H1 (cell line): ENCODE data around the gene EPS8. TPM values are rescaled to one million over a fixed set of nuclear protein-coding genes. Genes with fewer than 3 reads are reported as not detected.

Source experiments
- ASH2L ChIP-seq: fragments of 200-600, 300-600 bp; sonication (generic); IDR thresholded peaks from one replicate; pipeline ENCODE4 v1.7.1; 2017; ENCODE audit warnings: low read length
- CHD1 ChIP-seq: IDR thresholded peaks from 2 replicates; pipeline ENCODE4 v1.6.1; 2012; ENCODE audit warnings: low read depth, low read length, improper control_type of control experiment
- CHD2 ChIP-seq: IDR thresholded peaks from 2 replicates; pipeline ENCODE4 v1.6.1; 2012; ENCODE audit warnings: low read length, improper control_type of control experiment
- EZH2 ChIP-seq: fragments of 200-600 bp; sonication (generic); IDR thresholded peaks from 2 replicates; pipeline ENCODE4 v1.7.1; 2012; ENCODE audit warnings: low read depth, mild to moderate bottlenecking, moderate library complexity, low read length, inconsistent platforms; ENCODE audit not compliant: severe bottlenecking
- GABPA ChIP-seq: IDR thresholded peaks from 2 replicates; pipeline ENCODE4 v1.6.1; 2011; ENCODE audit warnings: mild to moderate bottlenecking, low read length, moderate library complexity, borderline replicate concordance; ENCODE audit not compliant: insufficient read depth
- polyA plus RNA-seq, 7 experiments: library from polyadenylated mRNA; depleted of rRNA in 3 of 7; stranded (reverse) in 5 of 7; unstranded in 2 of 7; fragments of >200 nt in 5 of 7; fragments of 200-250 nt in 2 of 7; gene quantifications; 1 replicate in 5 of 7; 2 replicates in 1 of 7; 4 replicates in 1 of 7; pipeline versions ENCODE4 v1.2.1 to v1.2.3, GENCODE V29; 2011 to 2013; ENCODE audit warnings: missing spikeins in 2 of 7, mixed read lengths in 2 of 7
- total RNA-seq: library from RNA; stranded (reverse); fragmentation: NEBNext Ultra II Directional; extraction: Animal tissue kit (Norgen Biotek cat#: 25700); gene quantifications from 2 replicates; pipeline ENCODE4 v1.2.1, GENCODE V29; 2021
- TF ChIP-seq, protein P1 (sequence below): IDR thresholded peaks from 2 replicates; pipeline ENCODE4 v1.6.1; 2011; ENCODE audit warnings: low read depth, mild to moderate bottlenecking, low read length; ENCODE audit not compliant: insufficient read depth
- TF ChIP-seq, protein P2 (sequence below): IDR thresholded peaks from 2 replicates; pipeline ENCODE4 v1.6.1; 2012; ENCODE audit warnings: inconsistent platforms

EPS8 gene
- total and polyA plus RNA-seq, 2 of the 8 experiments (the other 6 are each of a cell fraction or from before 2014, with no cell fraction given), result 3.0 to 4.6 TPM

DNA sequence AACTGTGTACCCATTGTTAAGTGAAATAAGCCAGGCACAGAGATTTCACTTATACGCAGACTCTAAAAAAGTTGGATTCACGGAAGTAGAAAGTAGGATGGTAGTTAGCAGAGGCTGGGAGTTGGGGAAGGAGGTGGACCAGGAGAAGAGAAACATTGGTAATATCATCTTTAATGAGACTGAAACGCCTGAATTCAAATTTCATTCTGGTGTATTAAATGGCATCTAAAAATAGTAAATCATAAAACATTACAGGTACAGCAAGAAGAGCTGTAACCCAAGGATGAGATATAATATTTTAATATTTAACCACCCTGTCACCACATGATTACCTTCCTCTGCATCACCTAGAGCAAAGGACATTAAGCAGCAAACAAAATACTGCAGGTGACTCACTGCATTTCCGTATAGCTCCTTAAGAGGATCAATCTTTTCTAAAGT lies 99.4 kb downstream of the EPS8 start (continued):
- TF ChIP-seq, protein P1, sequence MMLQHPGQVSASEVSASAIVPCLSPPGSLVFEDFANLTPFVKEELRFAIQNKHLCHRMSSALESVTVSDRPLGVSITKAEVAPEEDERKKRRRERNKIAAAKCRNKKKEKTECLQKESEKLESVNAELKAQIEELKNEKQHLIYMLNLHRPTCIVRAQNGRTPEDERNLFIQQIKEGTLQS, result no peak
- no peak for TF ChIP-seq EZH2
- no peak for TF ChIP-seq CHD2
- TF ChIP-seq ASH2L, result no peak
- TF ChIP-seq GABPA, result no peak
- TF ChIP-seq, protein P2, sequence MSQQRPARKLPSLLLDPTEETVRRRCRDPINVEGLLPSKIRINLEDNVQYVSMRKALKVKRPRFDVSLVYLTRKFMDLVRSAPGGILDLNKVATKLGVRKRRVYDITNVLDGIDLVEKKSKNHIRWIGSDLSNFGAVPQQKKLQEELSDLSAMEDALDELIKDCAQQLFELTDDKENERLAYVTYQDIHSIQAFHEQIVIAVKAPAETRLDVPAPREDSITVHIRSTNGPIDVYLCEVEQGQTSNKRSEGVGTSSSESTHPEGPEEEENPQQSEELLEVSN, result no peak
- no peak for TF ChIP-seq CHD1
